Measurements from ENCODE around the gene PRXL2B. TPM values are rescaled to one million over a fixed set of nuclear protein-coding genes. Genes with fewer than 3 reads are reported as not detected.

PRXL2B gene
- total RNA-seq, 4 donors from 2014 or later = 0.52 to 2.7 (median 1.1) TPM

DNA sequence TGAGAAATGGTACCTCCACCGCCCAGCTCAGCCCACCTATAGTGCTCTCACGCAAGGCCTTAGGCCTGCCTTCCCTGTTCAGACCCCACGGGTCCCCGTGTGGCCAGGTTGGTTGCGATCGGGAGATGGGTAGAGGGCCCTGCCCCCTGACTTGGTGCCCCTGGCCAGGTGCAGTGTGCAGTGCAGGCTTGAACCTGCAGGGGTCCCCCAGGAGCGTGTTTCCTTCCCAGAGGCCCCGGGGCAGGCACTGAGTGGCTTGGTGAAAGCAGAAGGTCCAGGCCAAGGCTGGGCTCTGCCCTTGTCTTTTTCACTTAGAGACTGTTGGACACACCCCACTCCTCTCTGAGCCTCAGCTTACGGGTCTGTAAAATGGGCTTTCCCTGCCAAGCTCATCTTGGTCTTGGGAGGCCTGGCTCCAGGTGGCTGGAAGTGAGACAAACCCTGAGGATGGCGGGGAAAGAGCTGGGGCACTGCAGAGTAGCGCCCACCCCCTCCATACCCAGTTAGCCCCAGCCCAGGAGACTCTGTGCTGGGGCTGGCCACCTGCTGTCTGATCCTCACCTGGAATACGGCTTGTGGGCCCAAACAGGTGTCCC lies 47.2 kb upstream of the PRXL2B start:
- intact Hi-C loops (cut with DNase I; ENCODE audit: low total_unique reads) = no loop called here
- no peak overlapping the region for H3K4me3 ChIP-seq
- no peaks in the 10 kb centered on the region for H3K36me3 ChIP-seq
- H3K27ac ChIP-seq = no peak overlapping the region
- in situ Hi-C loops (cut with MboI; ENCODE audit: low sequenced_read_pairs in 4 of 4) = loop anchor here in 1 of 4 donors (25.0 kb wide), 1 partner anchor 327 kb away; no protein-coding TSS in a partner anchor
- H3K9me3 ChIP-seq = no peaks in the 10 kb centered on the region
- H3K27me3 ChIP-seq = peaks cover 15 to 29% (median 23%) of the 10 kb centered on the region in 3 donors
- H3K4me1 ChIP-seq = peaks cover 0 to 3% of the 10 kb centered on the region in 2 donors
- no peak for TF ChIP-seq POLR2A (IDR thresholded peaks at IDR 0.05)
- TF ChIP-seq, protein P1, sequence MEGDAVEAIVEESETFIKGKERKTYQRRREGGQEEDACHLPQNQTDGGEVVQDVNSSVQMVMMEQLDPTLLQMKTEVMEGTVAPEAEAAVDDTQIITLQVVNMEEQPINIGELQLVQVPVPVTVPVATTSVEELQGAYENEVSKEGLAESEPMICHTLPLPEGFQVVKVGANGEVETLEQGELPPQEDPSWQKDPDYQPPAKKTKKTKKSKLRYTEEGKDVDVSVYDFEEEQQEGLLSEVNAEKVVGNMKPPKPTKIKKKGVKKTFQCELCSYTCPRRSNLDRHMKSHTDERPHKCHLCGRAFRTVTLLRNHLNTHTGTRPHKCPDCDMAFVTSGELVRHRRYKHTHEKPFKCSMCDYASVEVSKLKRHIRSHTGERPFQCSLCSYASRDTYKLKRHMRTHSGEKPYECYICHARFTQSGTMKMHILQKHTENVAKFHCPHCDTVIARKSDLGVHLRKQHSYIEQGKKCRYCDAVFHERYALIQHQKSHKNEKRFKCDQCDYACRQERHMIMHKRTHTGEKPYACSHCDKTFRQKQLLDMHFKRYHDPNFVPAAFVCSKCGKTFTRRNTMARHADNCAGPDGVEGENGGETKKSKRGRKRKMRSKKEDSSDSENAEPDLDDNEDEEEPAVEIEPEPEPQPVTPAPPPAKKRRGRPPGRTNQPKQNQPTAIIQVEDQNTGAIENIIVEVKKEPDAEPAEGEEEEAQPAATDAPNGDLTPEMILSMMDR (IDR thresholded peaks at IDR 0.05 in 4 of 5, conservative IDR thresholded peaks at IDR 0.05 in 1 of 5) = peak in 1 of 5 experiments; percentile 14
- ATAC-seq (no peak), DNase-seq (no peak)

DNA sequence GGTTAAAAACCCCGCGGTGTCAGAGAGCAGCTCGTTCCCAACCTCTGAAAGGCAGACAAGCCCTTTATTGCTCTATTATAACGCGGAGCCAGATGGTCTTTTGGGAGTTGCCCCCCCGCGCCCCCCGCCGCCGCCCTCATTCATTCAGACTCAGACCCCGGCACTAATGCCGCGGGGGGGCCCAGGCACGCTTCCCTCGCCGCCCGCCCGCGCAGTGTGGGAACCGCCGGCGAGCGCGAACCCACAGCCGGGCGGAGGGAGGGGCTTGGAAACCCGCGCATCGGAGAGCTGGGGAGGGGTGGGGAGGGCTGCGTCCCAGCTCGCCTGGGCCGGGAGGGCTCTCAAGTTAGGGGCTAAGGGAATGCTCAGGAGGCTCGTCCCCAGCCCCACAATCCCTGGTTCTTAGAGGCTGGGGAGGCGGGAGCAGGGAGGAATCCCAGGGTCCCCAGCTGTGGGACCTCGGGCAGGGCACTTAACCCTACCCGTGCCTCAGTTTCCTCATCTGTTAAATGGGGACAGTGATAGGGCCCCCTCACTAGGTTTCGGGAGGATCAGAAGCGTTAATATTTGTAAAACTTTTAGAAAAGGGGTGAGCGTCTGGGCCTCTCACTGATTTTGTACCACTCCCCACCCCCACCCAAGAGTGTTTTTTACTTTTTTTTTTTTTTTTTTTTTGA lies 45.6 kb upstream of the PRXL2B start:
- no peak overlapping the region for H3K4me3 ChIP-seq
- H3K27me3 ChIP-seq = peaks cover 12 to 29% (median 28%) of the 10 kb centered on the region in 3 donors
- no peak for TF ChIP-seq POLR2A (IDR thresholded peaks at IDR 0.05)
- TF ChIP-seq, protein P1 (IDR thresholded peaks at IDR 0.05 in 4 of 5, conservative IDR thresholded peaks at IDR 0.05 in 1 of 5) = no peak
- H3K4me1 ChIP-seq = peaks cover 3 to 7% of the 10 kb centered on the region in 2 donors
- no peaks in the 10 kb centered on the region for H3K36me3 ChIP-seq
- no peaks in the 10 kb centered on the region for H3K9me3 ChIP-seq
- in situ Hi-C loops (cut with MboI; ENCODE audit: low sequenced_read_pairs in 4 of 4) (loop anchor here (10.0 to 25.0 kb wide), 2 partner anchors 126 to 329 kb away; partner anchors contain the start of gene PEX10 (in 4 of the 4)), intact Hi-C loops (cut with DNase I; ENCODE audit: low total_unique reads) (loop anchor here (10.0 kb wide), 1 partner anchor 76 kb away; no protein-coding TSS in a partner anchor)
- ATAC-seq (no peak), DNase-seq (no peak)
- H3K27ac ChIP-seq = no peak overlapping the region

DNA sequence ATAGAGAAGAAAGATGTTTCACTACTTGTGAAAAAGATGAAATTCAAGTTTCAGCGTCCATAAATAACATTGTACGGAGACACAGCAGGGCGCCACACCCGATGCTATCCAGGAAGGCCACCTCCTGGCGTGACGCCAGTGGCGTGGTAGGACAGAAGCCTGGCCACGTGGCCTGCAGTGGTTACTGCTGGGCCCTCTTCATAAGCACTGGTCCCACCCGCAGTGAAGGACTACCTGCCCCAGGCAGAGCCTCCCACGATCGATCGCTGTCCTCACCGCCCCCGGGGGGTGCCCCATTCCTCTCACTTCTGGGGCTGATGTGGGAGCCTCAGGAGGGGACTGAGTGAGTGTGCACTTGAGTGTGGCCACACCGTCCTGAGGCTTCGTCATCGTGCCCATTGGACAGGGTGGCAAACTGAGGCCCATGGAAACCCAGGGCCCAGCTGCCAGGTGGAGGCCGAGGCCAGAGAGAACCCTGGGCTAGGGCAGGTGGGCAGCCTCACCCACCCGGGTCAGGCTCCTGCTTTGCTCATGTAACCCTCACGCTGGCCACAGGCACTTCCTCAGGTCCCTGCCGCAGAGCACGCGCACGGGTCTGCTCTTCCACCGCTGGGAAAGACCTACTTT lies 44.8 kb upstream of the PRXL2B start:
- in situ Hi-C loops (cut with MboI; ENCODE audit: low sequenced_read_pairs in 4 of 4) (loop anchor here (10.0 to 25.0 kb wide), 2 partner anchors 127 to 329 kb away; partner anchors contain the start of gene PEX10 (in 4 of the 4)), intact Hi-C loops (cut with DNase I; ENCODE audit: low total_unique reads) (loop anchor here (10.0 kb wide), 1 partner anchor 77 kb away; no protein-coding TSS in a partner anchor)
- Histone ChIP-seq H3K27me3 (peaks cover 15 to 35% (median 34%) of the 10 kb centered on the region in 3 donors), H3K36me3 (no peaks in the 10 kb centered on the region), H3K4me1 (peaks cover 3 to 13% of the 10 kb centered on the region in 2 donors), H3K4me3 (no peak overlapping the region), H3K27ac (no peak overlapping the region), H3K9me3 (no peaks in the 10 kb centered on the region)
- no peak for TF ChIP-seq POLR2A (IDR thresholded peaks at IDR 0.05)
- TF ChIP-seq, protein P1 (IDR thresholded peaks at IDR 0.05 in 4 of 5, conservative IDR thresholded peaks at IDR 0.05 in 1 of 5) = no peak
- ATAC-seq = no peak
- DNase-seq = no peak

DNA sequence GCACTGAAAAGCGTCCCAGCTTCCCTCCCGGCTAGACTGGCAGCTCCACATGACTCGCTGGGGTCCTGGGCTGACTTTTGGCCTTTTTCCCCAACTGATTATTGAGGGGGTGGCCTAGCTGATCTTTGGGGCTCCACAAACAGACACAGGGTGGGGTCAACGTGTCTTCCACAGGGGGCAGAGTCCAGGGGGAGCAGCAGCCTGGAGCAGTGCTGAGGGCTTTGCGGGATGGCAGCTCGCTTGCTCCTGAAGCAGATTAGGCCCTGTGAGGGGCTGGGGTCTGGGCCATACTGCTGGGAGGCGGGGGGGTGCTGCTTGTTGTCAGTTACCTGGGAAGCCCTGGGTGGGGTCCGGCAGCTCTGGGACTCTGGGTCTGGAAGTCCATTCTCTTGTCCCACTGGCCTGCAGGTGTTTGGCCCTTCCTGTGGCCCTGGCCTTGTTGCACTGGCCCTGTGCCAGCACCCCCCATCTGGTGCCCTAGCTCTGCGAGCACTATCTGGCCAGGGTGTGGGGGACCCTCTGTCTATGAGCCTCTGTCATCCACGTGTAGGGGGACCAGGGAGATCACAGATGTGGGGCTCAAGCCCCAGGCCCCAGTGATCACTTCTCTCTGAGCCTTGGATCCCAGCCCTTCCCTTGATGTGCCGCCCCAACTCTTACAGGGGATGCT lies 44.2 kb upstream of the PRXL2B start:
- intact Hi-C loops (cut with DNase I; ENCODE audit: low total_unique reads) (loop anchor here (10.0 kb wide), 1 partner anchor 78 kb away; no protein-coding TSS in a partner anchor), in situ Hi-C loops (cut with MboI; ENCODE audit: low sequenced_read_pairs in 4 of 4) (loop anchor here (10.0 to 25.0 kb wide), 2 partner anchors 128 to 330 kb away; partner anchors contain the start of gene PEX10 (in 4 of the 4))
- Histone ChIP-seq H3K4me1 (peaks cover 3 to 20% of the 10 kb centered on the region in 2 donors), H3K27ac (no peak overlapping the region), H3K36me3 (no peaks in the 10 kb centered on the region), H3K4me3 (no peak overlapping the region), H3K27me3 (peaks cover 22 to 41% (median 41%) of the 10 kb centered on the region in 3 donors), H3K9me3 (no peaks in the 10 kb centered on the region)
- TF ChIP-seq POLR2A (IDR thresholded peaks at IDR 0.05) = no peak
- TF ChIP-seq, protein P1 (IDR thresholded peaks at IDR 0.05 in 4 of 5, conservative IDR thresholded peaks at IDR 0.05 in 1 of 5) = no peak
- ATAC-seq (no peak), DNase-seq (no peak)

Measured in gastrocnemius medialis (tissue), 4 donors.